HL-60 (cell line): ENCODE measurements around the gene VWA5B2.

ENCODE experiments used
- CTCF ChIP-seq: IDR thresholded peaks from one replicate; pipeline ENCODE4 v1.5.1; 2011; ENCODE audit warnings: low read length, control low read depth, inconsistent platforms; ENCODE audit not compliant: insufficient read depth
- TF ChIP-seq, protein P1 (sequence below): IDR thresholded peaks from 2 replicates; pipeline ENCODE4 v1.6.1; 2012; ENCODE audit warnings: low read depth; ENCODE audit not compliant: insufficient replicate concordance

DNA sequence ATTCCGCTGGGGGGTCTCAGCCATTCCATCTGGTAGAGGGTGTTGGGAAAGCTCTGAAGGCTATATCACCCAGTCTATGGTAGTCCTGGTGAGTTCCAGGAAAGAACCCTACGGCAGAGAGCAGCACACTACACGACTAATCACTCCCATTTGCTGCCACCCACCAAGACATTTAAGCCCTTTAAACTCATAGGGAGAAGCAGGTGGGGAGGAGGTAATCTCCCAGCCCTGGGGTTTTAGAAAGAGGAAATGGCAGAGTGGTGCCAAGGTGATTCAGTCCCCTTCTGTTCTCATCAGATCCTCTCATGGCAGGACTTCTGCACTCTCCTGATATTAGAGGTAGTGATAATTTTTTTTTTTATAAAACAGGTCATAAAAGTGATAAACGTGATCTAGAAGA lies 10.6 kb upstream of the VWA5B2 start:
- TF ChIP-seq CTCF, result no peak
- TF ChIP-seq, protein P1, sequence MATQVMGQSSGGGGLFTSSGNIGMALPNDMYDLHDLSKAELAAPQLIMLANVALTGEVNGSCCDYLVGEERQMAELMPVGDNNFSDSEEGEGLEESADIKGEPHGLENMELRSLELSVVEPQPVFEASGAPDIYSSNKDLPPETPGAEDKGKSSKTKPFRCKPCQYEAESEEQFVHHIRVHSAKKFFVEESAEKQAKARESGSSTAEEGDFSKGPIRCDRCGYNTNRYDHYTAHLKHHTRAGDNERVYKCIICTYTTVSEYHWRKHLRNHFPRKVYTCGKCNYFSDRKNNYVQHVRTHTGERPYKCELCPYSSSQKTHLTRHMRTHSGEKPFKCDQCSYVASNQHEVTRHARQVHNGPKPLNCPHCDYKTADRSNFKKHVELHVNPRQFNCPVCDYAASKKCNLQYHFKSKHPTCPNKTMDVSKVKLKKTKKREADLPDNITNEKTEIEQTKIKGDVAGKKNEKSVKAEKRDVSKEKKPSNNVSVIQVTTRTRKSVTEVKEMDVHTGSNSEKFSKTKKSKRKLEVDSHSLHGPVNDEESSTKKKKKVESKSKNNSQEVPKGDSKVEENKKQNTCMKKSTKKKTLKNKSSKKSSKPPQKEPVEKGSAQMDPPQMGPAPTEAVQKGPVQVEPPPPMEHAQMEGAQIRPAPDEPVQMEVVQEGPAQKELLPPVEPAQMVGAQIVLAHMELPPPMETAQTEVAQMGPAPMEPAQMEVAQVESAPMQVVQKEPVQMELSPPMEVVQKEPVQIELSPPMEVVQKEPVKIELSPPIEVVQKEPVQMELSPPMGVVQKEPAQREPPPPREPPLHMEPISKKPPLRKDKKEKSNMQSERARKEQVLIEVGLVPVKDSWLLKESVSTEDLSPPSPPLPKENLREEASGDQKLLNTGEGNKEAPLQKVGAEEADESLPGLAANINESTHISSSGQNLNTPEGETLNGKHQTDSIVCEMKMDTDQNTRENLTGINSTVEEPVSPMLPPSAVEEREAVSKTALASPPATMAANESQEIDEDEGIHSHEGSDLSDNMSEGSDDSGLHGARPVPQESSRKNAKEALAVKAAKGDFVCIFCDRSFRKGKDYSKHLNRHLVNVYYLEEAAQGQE, result no peak
